Lung (tissue), 12 donors: ENCODE data around the gene SLC19A1. TPM values are rescaled to one million over a fixed set of nuclear protein-coding genes. Genes with fewer than 3 reads are reported as not detected.

Experiments used
- ATAC-seq: fragments of 200-7000 bp; cut with Tn5 transposase; one replicate; pipeline ENCODE4 v1.9.1; 2020; ENCODE audit warnings: moderate number of reproducible peaks; ENCODE audit not compliant: insufficient read depth, low FRiP score
- DNase-seq, 3 donors: peaks; one replicate each; pipeline ENCODE4 v3.0.0-alpha.2; 2013 to 2017
- H3K27ac ChIP-seq, 2 donors: one replicate each; pipeline ENCODE4 v1.5.1; 2013; ENCODE audit warnings: mild to moderate bottlenecking in 2 of 2, moderate library complexity in 2 of 2, control low read depth in 1 of 2, inconsistent platforms in 1 of 2, low read depth in 1 of 2, low read length in 1 of 2
- H3K27me3 ChIP-seq, 3 donors: one replicate each; pipeline ENCODE4 v1.5.1; 2013; ENCODE audit warnings: low read length in 2 of 3; ENCODE audit not compliant: control insufficient read depth in 3 of 3, insufficient read depth in 3 of 3
- H3K36me3 ChIP-seq, 4 donors: one replicate each; pipeline ENCODE4 v1.5.1; 2013; ENCODE audit warnings: low read length in 4 of 4, mild to moderate bottlenecking in 1 of 4, moderate library complexity in 1 of 4; ENCODE audit not compliant: control insufficient read depth in 4 of 4, insufficient read depth in 4 of 4
- H3K4me1 ChIP-seq, 5 donors: one replicate each; pipeline ENCODE4 v1.5.1; 2013; ENCODE audit warnings: low read length in 5 of 5, mild to moderate bottlenecking in 2 of 5, moderate library complexity in 1 of 5; ENCODE audit not compliant: control insufficient read depth in 5 of 5, insufficient read depth in 5 of 5
- H3K4me3 ChIP-seq: one replicate; pipeline ENCODE4 v1.5.1; 2013; ENCODE audit warnings: mild to moderate bottlenecking, control low read depth, moderate library complexity
- H3K9ac ChIP-seq, 2 donors: one replicate each; pipeline ENCODE4 v1.5.1; 2013; ENCODE audit warnings: low read length in 2 of 2, control low read depth in 1 of 2; ENCODE audit not compliant: insufficient read depth in 1 of 2
- H3K9me3 ChIP-seq, 4 donors: one replicate each; pipeline ENCODE4 v1.5.1; 2013; ENCODE audit warnings: low read length in 3 of 4, mild to moderate bottlenecking in 1 of 4, moderate library complexity in 1 of 4; ENCODE audit not compliant: control insufficient read depth in 4 of 4, insufficient read depth in 3 of 4
- WGBS, 2 donors: extraction: QIAGEN DNeasy Blood & Tissue Kit; methylation state at CpG; one replicate each; pipeline ENCODE4 v1.1.7; 2013; 5-methylcytosine and 5-hydroxymethylcytosine counted together
- polyA plus RNA-seq, 2 donors: library from polyadenylated mRNA; stranded (reverse); fragments of 200-250 nt; gene quantifications; one replicate each; pipeline ENCODE4 v1.2.1, GENCODE V29; 2013
- total RNA-seq, 2 donors: library from RNA; depleted of rRNA in 1 of 2; stranded (reverse); fragments of >200 nt in 1 of 2; gene quantifications; one replicate each; pipeline ENCODE4 v1.2.1, GENCODE V29; 2014 to 2021
- TF ChIP-seq, protein P1 (sequence below): IDR thresholded peaks from 2 replicates; pipeline ENCODE4 v1.5.1; 2012; ENCODE audit warnings: mild to moderate bottlenecking; ENCODE audit errors: control extremely low read depth, extremely low read depth
- donor health status: control.
- donor health status: control.
- donor health status: Bipolar disorder and iron deficiency.
- donor health status: healthy.
- donor health status: DM: yes; HTN: yes; CAD: no.

SLC19A1 gene
- total and polyA plus RNA-seq, 4 donors, result 23.8 to 42.0 (median 26.2) TPM

DNA sequence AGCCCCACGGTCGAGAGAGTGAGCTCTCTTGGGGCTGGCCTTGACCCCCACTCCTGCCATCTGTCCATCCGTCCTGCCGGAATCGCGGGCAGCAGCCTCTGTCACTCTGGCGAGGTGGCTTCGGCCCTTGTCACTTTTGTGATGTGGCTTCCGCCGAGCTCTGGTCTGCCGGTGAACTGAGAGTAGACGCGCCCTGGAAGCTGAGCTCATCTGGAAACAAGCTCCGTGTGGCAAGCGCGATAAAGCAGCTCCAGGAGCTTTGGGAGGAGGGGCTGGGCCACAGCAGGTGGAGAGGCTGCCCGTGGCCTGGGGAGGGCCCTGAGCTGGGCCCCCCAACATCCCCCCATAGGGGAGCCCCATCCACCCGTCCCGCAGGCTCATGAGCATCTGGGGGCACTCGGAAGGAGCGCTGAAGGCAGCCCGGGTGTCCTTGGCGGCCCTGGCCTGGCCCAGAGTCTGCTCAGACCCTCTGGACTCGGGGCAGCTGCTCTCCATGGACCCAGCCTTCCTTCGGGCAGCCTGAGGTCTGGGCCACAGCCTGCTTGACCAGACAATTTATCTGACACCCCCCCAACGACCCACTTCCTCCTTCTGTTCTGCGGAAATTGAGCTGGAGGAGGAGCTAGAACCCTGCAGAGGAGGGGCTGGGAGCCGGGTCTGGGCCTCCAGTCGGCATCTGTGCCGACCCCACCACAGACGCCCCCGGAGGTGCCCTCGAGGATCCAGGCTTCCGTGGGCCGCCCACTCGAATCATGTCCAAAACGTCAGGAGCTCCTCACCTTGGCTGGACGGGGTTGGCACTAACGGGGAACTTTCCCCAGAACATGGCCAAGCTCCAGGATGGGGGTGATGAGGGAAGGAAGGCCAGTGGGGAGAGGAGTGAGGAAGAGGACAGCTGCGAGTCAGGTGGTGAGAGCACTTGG is 59.1 kb downstream of the SLC19A1 start:
- Histone ChIP-seq H3K9me3 (no peaks in the 10 kb centered on the region), H3K4me1 (peaks cover 0 to 3% (median 0%) of the 10 kb centered on the region in 5 donors), H3K36me3 (peaks cover 0 to 16% (median 5%) of the 10 kb centered on the region in 4 donors), H3K27ac (peak overlapping the region in 1 of 2 donors; percentile 21), H3K27me3 (no peaks in the 10 kb centered on the region), H3K4me3 (no peak overlapping the region), H3K9ac (no peak overlapping the region)
- ATAC-seq, result no peak
- no peak for DNase-seq
- 32 to 62% methylated on average over 40 of the region's 40 CpGs for WGBS, 2 donors
- TF ChIP-seq, protein P1, sequence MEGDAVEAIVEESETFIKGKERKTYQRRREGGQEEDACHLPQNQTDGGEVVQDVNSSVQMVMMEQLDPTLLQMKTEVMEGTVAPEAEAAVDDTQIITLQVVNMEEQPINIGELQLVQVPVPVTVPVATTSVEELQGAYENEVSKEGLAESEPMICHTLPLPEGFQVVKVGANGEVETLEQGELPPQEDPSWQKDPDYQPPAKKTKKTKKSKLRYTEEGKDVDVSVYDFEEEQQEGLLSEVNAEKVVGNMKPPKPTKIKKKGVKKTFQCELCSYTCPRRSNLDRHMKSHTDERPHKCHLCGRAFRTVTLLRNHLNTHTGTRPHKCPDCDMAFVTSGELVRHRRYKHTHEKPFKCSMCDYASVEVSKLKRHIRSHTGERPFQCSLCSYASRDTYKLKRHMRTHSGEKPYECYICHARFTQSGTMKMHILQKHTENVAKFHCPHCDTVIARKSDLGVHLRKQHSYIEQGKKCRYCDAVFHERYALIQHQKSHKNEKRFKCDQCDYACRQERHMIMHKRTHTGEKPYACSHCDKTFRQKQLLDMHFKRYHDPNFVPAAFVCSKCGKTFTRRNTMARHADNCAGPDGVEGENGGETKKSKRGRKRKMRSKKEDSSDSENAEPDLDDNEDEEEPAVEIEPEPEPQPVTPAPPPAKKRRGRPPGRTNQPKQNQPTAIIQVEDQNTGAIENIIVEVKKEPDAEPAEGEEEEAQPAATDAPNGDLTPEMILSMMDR, result no peak

DNA sequence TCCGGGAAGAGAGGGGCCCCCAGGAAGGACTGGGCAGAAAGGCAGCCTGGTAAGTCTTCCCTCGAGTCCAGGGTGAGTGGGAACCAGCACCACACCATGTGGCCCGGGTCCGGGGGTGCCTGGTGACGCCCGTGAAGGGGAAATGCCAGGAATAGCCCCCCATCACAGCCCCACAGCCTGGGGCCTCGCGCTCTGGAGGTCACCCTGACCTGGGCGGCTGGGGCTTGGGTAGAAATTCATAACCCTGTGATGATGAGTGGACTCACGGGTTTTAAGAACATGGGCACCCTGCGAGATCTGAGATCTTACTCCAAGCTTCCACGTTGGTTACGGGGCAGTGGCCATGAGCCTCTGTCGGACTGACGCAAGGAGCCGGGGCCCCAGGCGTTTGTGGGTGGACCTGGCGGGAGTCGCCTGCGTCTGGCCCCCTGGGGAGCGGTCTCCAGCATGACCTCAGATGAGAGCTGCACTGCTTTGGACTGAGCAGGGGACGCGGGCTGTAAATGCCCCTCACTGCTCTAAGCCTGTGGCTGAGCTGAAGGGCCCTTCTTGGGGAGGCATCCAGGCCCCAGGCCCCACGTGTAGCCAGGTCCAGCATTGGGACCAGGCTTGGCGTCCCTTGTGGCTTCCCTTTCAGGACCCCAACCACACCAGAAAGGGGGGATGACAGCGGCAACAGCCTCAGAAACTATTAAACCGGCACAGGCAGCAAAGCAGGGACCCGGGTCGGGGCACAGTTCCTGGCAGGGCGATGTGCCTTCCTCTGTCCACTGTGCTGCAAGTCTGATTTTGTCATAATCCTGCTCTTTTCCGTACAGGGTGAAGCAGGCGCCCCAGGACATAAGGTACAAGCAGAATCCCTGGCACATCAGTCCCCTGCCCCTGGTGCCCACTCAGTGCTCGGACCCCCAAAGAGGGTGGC is 60.0 kb downstream of the SLC19A1 start:
- TF ChIP-seq, protein P1, result no peak
- Histone ChIP-seq H3K4me1 (peaks cover 0 to 7% (median 3%) of the 10 kb centered on the region in 5 donors), H3K27ac (peak overlapping the region in 1 of 2 donors; percentile 21), H3K9me3 (no peaks in the 10 kb centered on the region), H3K9ac (no peak overlapping the region), H3K27me3 (no peaks in the 10 kb centered on the region), H3K36me3 (peaks cover 0 to 16% (median 5%) of the 10 kb centered on the region in 4 donors), H3K4me3 (no peak overlapping the region)
- 72 to 90% methylated on average over 33 of the region's 33 CpGs for WGBS, 2 donors
- no peak for DNase-seq
- no peak for ATAC-seq

DNA sequence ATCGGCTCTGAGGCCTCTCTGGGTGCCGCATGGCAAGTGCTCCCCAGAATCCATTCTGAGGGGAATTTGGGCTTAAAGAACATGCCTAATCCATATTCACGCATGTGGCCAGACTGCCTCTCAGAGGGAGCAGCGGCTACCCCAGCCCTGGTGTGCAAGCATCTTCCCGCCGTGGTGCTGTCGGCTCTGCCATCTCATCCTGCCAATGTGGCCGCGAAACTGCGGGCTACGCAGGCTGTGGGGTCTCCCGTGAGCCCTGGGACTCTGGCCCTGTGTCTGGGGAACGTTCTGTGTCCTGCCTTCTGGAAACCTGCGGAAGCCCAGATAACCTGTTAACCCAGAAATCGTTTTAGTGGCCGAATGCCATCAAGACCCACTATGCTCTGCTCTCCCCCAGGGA is 60.7 kb downstream of the SLC19A1 start:
- ATAC-seq (no peak), DNase-seq (no peak)
- H3K27me3 ChIP-seq, result peaks cover 0 to 2% (median 0%) of the 10 kb centered on the region in 3 donors
- 93 to 95% methylated on average over 16 of the region's 16 CpGs for WGBS, 2 donors
- TF ChIP-seq, protein P1, result no peak
- H3K4me1 ChIP-seq, result peaks cover 0 to 7% (median 3%) of the 10 kb centered on the region in 5 donors
- H3K4me3 ChIP-seq, result no peak overlapping the region
- H3K9me3 ChIP-seq, result no peaks in the 10 kb centered on the region
- no peak overlapping the region for H3K27ac ChIP-seq
- H3K36me3 ChIP-seq, result peaks cover 0 to 16% (median 6%) of the 10 kb centered on the region in 4 donors
- no peak overlapping the region for H3K9ac ChIP-seq
